CD4-positive, alpha-beta memory T cell (primary cell): ENCODE results near the gene KRT7. TPM values are rescaled to one million over a fixed set of nuclear protein-coding genes. Genes with fewer than 3 reads are reported as not detected.

Source experiments
- polyA plus RNA-seq, 2 donors: library from polyadenylated mRNA; unstranded; fragments of 300-500 nt; fragmentation: Illumina TruSeq; gene quantifications; one replicate each; pipeline ENCODE4 v1.2.3, GENCODE V29; 2021
- total RNA-seq, 2 experiments: library from RNA; stranded (reverse); gene quantifications; one replicate each; pipeline ENCODE4 v1.2.3, GENCODE V29; 2021

KRT7 gene
- total and polyA plus RNA-seq, 4 experiments from 2014 or later, result not detected

Other genes starting within 250 kb of the KRT7 start
- gene TAMALIN, start 226.3 kb upstream of the KRT7 start, total RNA-seq, result 10 to 100 TPM; 30.5 to 31.7 TPM
- 1 to 10 TPM; 1.2 to 5.3 TPM for gene TAMALIN, start 226.3 kb upstream of the KRT7 start, polyA plus RNA-seq
- gene NR4A1, start 181.8 kb upstream of the KRT7 start, total RNA-seq, result 1 to 10 TPM; 1.1 to 1.3 TPM
- gene NR4A1, start 181.8 kb upstream of the KRT7 start, polyA plus RNA-seq, result 1 to 10 TPM; 1.2 to 1.3 TPM
- gene ATG101, start 163.3 kb upstream of the KRT7 start, total RNA-seq, result 10 to 100 TPM; 24.4 to 27.0 TPM
- gene ATG101, start 163.3 kb upstream of the KRT7 start, polyA plus RNA-seq, result 10 to 100 TPM; 22.2 to 27.1 TPM
- gene SMIM41, start 153.5 kb upstream of the KRT7 start, total RNA-seq, result not detected
- not detected for gene SMIM41, start 153.5 kb upstream of the KRT7 start, polyA plus RNA-seq
- gene KRT80, start 41.2 kb upstream of the KRT7 start, total RNA-seq, result not detected
- not detected for gene KRT80, start 41.2 kb upstream of the KRT7 start, polyA plus RNA-seq
- gene KRT86, start 41.4 kb downstream of the KRT7 start, total RNA-seq, result not detected
- gene KRT86, start 41.4 kb downstream of the KRT7 start, polyA plus RNA-seq, result not detected
- not detected for gene KRT81, start 58.3 kb downstream of the KRT7 start, total RNA-seq
- gene KRT81, start 58.3 kb downstream of the KRT7 start, polyA plus RNA-seq, result not detected
- not detected for gene KRT83, start 88.2 kb downstream of the KRT7 start, total RNA-seq
- gene KRT83, start 88.2 kb downstream of the KRT7 start, polyA plus RNA-seq, result not detected
- not detected for gene KRT85, start 134.2 kb downstream of the KRT7 start, total RNA-seq
- not detected for gene KRT85, start 134.2 kb downstream of the KRT7 start, polyA plus RNA-seq
- not detected for gene KRT84, start 152.4 kb downstream of the KRT7 start, total RNA-seq
- gene KRT84, start 152.4 kb downstream of the KRT7 start, polyA plus RNA-seq, result not detected
- gene KRT82, start 173.1 kb downstream of the KRT7 start, total RNA-seq, result not detected
- not detected for gene KRT82, start 173.1 kb downstream of the KRT7 start, polyA plus RNA-seq
- not detected for gene KRT75, start 201.1 kb downstream of the KRT7 start, total RNA-seq
- gene KRT75, start 201.1 kb downstream of the KRT7 start, polyA plus RNA-seq, result not detected
- not detected for gene KRT6B, start 218.9 kb downstream of the KRT7 start, total RNA-seq
- not detected for gene KRT6B, start 218.9 kb downstream of the KRT7 start, polyA plus RNA-seq
- gene KRT6C, start 240.6 kb downstream of the KRT7 start, total RNA-seq, result not detected
- gene KRT6C, start 240.6 kb downstream of the KRT7 start, polyA plus RNA-seq, result not detected